OCI-LY3 (cell line): ENCODE measurements around the gene RAD51B.

Experiments used
- H2AFZ ChIP-seq: fragments of 200-600, 300-600 bp; shearing (Covaris generic); 2 replicates; pipeline ENCODE4 v1.6.0; 2014; ENCODE audit warnings: antibody characterized with exemption, low read depth, low read length
- H3K27ac ChIP-seq: fragments of 200-600, 300-600 bp; sonication (generic); 2 replicates; pipeline ENCODE4 v1.5.1; 2014; ENCODE audit warnings: mild to moderate bottlenecking, low read length, moderate library complexity, mixed read lengths
- H3K27me3 ChIP-seq: fragments of 200-600, 300-600 bp; sonication (generic); 2 replicates; pipeline ENCODE4 v1.6.1; 2014; ENCODE audit warnings: low read depth, low read length, mixed read lengths
- H3K36me3 ChIP-seq: fragments of 200-600, 300-600 bp; sonication (generic); replicated peaks from 2 replicates; pipeline ENCODE3; 2014; ENCODE audit warnings: low read depth, low read length, mixed read lengths
- H3K4me1 ChIP-seq: fragments of 300-600, 200-600 bp; sonication (generic); 2 replicates; pipeline ENCODE4 v1.6.1; 2014; ENCODE audit warnings: low read length, mixed read lengths
- H3K4me2 ChIP-seq: fragments of 200-600, 300-600 bp; sonication (generic); 2 replicates; pipeline ENCODE4 v1.6.1; 2014; ENCODE audit warnings: low read length, mixed read lengths
- H3K4me3 ChIP-seq: fragments of 300-600, 200-600 bp; sonication (generic); 2 replicates; pipeline ENCODE4 v1.5.1; 2014; ENCODE audit warnings: antibody characterized with exemption, mild to moderate bottlenecking, low read length, moderate library complexity
- H3K79me2 ChIP-seq: fragments of 300-600, 200-600 bp; shearing (Covaris generic); 2 replicates; pipeline ENCODE4 v1.6.1; 2014; ENCODE audit warnings: mild to moderate bottlenecking, low read length, mixed read lengths
- H3K9ac ChIP-seq: fragments of 300-600, 200-600 bp; shearing (Covaris generic); 2 replicates; pipeline ENCODE4 v1.6.0; 2014; ENCODE audit warnings: mild to moderate bottlenecking, low read length, moderate library complexity
- H3K9me3 ChIP-seq: fragments of 200-600, 300-600 bp; shearing (Covaris generic); 2 replicates; pipeline ENCODE4 v1.6.1; 2014; ENCODE audit warnings: low read length, mixed read lengths; ENCODE audit not compliant: insufficient read depth
- H4K20me1 ChIP-seq: fragments of 200-600, 300-600 bp; sonication (generic); 2 replicates; pipeline ENCODE4 v1.6.1; 2016; ENCODE audit warnings: low read length, mixed read lengths; ENCODE audit not compliant: insufficient read depth
- EZH2phosphoT487 ChIP-seq: fragments of 200-600 bp; shearing (Covaris generic); IDR thresholded peaks from 2 replicates; pipeline ENCODE4 v1.6.1; 2018; ENCODE audit warnings: antibody characterized with exemption, mixed run types, low read depth
- TF ChIP-seq, protein P1 (sequence below): fragments of 200-600, 300-600 bp; sonication (generic); IDR thresholded peaks from 2 replicates; pipeline ENCODE4 v1.5.1; 2014; ENCODE audit warnings: antibody characterized with exemption, low read length, low read depth

The RAD51B gene

DNA sequence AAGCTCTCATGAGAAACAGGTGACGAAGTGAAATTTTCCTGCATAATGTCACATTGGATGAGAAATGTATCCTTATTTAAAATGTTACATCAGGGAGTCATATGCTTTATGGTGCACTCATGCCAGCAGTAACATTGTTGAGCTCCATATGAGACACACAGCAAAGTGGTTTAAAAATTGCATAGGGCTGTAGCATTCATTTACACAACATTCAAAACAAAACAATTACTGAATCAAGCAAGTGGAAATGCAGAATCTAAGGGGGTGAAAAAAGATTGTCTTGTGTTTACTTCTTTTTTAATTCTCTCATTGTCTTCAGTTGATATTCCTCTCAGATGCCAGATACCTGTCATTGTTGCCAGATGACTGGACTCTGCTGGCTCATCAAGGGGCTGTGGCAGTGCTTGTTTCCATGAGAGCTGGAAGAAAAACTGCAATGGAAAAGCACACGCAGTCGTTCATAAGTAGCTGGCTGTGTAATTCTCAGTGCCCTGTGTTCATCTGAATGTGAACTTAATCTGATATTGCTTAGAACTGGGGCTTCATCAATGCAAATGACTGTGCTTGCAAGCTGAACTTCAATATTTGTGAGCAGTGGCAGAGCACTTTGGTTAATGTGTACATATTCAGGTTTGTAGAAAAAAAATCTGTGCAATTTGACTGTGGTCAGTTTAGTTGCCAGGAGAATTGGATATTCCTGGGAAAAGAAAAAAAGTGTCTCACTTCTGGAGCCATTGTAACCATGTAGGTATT lies 305.6 kb downstream of the RAD51B start:
- no peak overlapping the region for H3K4me2 ChIP-seq
- H3K4me3 ChIP-seq, result no peak overlapping the region
- H3K9me3 ChIP-seq, result no peaks in the 10 kb centered on the region
- no peaks in the 10 kb centered on the region for H3K36me3 ChIP-seq
- no peak overlapping the region for H2AFZ ChIP-seq
- no peaks in the 10 kb centered on the region for H3K4me1 ChIP-seq
- no peaks in the 10 kb centered on the region for H4K20me1 ChIP-seq
- TF ChIP-seq, protein P1, sequence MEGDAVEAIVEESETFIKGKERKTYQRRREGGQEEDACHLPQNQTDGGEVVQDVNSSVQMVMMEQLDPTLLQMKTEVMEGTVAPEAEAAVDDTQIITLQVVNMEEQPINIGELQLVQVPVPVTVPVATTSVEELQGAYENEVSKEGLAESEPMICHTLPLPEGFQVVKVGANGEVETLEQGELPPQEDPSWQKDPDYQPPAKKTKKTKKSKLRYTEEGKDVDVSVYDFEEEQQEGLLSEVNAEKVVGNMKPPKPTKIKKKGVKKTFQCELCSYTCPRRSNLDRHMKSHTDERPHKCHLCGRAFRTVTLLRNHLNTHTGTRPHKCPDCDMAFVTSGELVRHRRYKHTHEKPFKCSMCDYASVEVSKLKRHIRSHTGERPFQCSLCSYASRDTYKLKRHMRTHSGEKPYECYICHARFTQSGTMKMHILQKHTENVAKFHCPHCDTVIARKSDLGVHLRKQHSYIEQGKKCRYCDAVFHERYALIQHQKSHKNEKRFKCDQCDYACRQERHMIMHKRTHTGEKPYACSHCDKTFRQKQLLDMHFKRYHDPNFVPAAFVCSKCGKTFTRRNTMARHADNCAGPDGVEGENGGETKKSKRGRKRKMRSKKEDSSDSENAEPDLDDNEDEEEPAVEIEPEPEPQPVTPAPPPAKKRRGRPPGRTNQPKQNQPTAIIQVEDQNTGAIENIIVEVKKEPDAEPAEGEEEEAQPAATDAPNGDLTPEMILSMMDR, result no peak
- no peak for TF ChIP-seq EZH2phosphoT487
- H3K27me3 ChIP-seq, result no peaks in the 10 kb centered on the region
- no peak overlapping the region for H3K9ac ChIP-seq
- H3K79me2 ChIP-seq, result no peaks in the 10 kb centered on the region
- H3K27ac ChIP-seq, result no peak overlapping the region

DNA sequence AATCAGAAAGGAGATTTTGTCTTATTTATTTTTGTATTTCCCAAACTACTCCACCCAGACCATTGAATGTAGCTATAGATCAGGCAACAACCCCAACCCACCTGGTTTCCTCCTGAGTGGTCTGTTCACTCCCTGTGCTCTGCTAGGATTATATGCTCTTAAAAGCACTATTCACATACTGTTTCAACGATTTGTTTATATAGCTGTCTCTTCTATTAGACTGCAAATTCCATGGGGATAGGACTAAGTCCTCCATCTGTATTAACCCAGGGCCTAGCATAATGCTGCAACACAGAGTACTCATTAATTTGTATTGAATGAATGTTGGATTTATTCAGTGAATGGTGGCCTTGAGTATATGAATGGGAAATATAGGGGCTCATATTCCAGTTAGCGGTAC lies 307.6 kb downstream of the RAD51B start:
- Histone ChIP-seq H4K20me1 (no peaks in the 10 kb centered on the region), H2AFZ (no peak overlapping the region), H3K9me3 (no peaks in the 10 kb centered on the region), H3K4me1 (no peaks in the 10 kb centered on the region), H3K79me2 (no peaks in the 10 kb centered on the region), H3K4me2 (no peak overlapping the region), H3K27ac (no peak overlapping the region), H3K27me3 (no peaks in the 10 kb centered on the region), H3K4me3 (no peak overlapping the region), H3K36me3 (no peaks in the 10 kb centered on the region), H3K9ac (no peak overlapping the region)
- TF ChIP-seq, protein P1, result no peak
- no peak for TF ChIP-seq EZH2phosphoT487

DNA sequence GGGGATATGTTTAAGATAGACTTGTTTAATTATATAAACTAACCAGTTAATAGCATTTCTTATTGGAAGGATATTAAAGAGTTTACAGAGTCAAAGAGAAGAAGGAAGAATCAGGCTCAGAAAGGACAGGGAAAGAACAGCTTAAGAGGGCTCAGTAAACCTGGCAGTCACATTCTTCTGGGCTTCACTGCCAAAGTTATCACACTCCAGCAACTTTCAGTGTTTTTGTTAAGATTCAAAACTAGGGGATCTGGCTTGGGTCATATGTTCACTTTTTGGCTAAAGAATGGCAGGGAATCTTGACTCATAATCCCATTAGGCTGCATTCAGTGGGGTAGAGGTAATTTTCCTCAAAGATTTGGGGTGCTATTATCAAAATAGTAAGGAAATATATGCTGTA lies 312.3 kb downstream of the RAD51B start:
- no peak overlapping the region for H3K9ac ChIP-seq
- H3K9me3 ChIP-seq, result no peaks in the 10 kb centered on the region
- no peaks in the 10 kb centered on the region for H4K20me1 ChIP-seq
- no peaks in the 10 kb centered on the region for H3K36me3 ChIP-seq
- no peak overlapping the region for H2AFZ ChIP-seq
- no peak overlapping the region for H3K4me2 ChIP-seq
- H3K4me3 ChIP-seq, result no peak overlapping the region
- H3K27me3 ChIP-seq, result no peaks in the 10 kb centered on the region
- H3K79me2 ChIP-seq, result no peaks in the 10 kb centered on the region
- H3K4me1 ChIP-seq, result peaks cover 12% of the 10 kb centered on the region
- no peak overlapping the region for H3K27ac ChIP-seq
- TF ChIP-seq EZH2phosphoT487, result no peak
- TF ChIP-seq, protein P1, result no peak

DNA sequence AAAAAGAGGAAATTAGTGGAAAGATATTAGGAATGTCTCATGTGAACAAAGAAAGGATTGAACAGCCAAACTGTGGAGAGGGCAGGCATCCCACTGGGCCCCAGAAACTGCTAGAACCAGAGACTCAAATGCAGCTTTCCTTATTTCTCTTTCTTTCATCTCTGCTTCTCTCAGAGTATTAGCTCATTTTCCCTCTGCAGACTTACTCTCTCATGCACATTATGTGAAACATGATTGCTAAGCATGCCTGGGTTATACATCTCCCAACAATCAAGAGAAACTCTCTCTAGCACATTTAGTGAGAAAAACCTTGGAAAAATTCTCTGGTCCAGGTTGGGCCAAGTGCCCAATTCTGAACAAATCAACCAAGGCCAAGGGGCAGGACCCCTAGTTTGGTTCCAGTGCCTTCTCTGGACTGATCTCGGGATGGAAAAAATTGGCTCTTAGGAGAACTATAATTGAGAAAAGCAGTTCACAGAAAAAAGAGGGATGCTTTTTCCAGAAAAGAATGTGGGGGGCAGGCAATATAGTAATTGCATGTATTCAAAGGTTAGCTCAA lies 313.1 kb downstream of the RAD51B start:
- no peaks in the 10 kb centered on the region for H3K79me2 ChIP-seq
- no peak overlapping the region for H3K27ac ChIP-seq
- no peaks in the 10 kb centered on the region for H3K27me3 ChIP-seq
- H4K20me1 ChIP-seq, result no peaks in the 10 kb centered on the region
- no peak overlapping the region for H3K4me2 ChIP-seq
- no peaks in the 10 kb centered on the region for H3K9me3 ChIP-seq
- H3K9ac ChIP-seq, result no peak overlapping the region
- H2AFZ ChIP-seq, result no peak overlapping the region
- H3K4me3 ChIP-seq, result no peak overlapping the region
- TF ChIP-seq EZH2phosphoT487, result no peak
- TF ChIP-seq, protein P1, result no peak
- no peaks in the 10 kb centered on the region for H3K36me3 ChIP-seq
- H3K4me1 ChIP-seq, result peaks cover 12% of the 10 kb centered on the region
